Putamen (tissue), 1 donor: Measurements from ENCODE around the gene DGUOK.

Experiments
- DNase-seq: peaks from one replicate; pipeline ENCODE4 v3.0.0-alpha.2; 2016; ENCODE audit warnings: low spot score

The DGUOK gene

DNA sequence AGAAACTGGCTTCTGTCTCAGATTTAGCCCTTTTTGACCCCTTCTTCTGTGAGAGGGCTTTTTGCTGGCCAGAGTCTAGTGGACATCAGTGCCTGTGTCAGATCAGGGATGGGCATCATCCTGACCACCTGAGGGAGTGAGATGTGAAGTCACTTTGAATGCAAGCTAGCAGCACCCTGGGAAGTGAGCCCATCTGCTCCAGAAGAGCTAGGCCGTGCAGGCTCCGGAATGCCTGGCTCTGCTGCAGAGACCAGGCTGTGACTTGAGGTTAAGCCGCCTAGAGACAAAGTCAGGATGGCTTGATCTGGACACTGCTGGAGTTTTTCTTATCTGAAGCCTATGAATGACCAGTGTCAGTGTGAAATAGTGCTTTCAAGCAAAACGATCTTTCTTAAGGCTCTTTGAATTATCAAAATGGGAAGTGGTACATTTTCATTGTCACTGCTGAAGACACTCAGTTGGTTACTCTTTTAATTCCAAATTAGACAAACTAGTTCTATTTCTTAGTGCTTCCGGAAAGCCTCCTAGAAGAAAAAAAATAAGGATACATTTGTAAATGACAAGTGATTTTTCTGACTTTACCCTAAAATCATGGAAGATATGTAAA is 20.8 kb downstream of the DGUOK start:
- DNase-seq = no peak

DNA sequence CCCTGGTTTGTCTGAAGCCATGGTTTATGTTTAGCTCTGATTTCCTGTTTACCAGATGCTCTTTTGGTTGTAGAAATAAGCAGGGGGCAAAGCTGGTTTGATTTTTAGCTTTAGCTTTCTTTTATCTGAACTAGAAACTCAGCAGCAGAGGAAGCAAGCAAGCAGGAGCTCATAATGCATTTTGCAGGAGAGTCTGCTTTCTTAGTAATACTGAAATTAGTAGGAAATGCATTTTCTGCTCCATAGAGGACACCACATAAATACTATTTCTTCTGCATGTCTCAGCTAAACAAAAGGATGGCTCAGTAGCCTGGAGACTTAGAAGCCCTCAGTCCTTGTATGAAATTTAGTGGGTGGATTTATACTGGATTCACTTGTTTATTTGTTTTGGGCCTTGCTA is 23.1 kb downstream of the DGUOK start:
- DNase-seq = no peak

DNA sequence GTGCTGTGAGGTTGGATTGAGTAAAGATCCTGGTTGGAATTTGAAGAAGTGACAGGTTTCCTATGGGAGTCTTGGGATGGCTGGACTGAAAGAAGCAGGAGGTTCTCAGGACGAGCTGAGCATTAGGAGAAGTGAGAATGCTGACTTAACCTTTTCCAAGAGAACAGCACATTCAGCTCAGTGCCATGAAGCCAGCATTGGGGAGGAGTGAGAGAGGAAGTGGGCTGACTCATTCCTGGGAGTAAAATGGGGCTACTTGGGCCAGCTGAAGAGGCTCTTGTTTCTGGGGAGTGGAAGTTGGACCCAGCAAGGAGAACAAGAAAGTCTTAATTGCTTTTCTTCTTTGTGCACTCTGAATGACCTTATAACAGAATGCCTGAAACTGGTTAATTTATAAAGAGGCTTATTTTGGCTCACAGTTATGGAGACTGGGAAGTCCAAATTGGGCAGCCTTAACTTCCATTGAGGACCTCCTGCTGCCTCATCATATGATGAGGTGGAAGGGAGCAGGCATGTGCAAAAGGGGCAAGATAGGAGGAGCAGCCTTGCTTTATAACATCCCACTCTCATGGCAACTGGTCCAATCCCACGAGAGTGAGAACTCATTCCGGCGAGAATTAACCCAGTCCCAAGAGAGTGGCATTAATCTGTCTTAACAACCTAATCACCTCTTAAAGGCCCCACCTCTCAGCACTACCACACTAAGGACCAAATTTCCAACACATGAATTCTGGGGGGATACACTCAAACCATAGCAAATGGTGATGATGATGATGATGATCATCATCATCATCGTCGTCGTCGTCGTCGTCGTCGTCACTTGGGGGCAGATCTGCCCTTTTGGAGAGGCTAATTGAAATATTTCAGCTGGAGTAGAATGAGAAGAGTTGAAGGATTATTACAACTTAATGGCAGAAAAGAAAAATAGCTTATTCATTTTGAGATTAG is 26.1 kb downstream of the DGUOK start:
- no peak for DNase-seq

GRCh38 chr2:73956218-73956865 is 29.7 kb downstream of the DGUOK start:
- DNase-seq = no peak

DNA sequence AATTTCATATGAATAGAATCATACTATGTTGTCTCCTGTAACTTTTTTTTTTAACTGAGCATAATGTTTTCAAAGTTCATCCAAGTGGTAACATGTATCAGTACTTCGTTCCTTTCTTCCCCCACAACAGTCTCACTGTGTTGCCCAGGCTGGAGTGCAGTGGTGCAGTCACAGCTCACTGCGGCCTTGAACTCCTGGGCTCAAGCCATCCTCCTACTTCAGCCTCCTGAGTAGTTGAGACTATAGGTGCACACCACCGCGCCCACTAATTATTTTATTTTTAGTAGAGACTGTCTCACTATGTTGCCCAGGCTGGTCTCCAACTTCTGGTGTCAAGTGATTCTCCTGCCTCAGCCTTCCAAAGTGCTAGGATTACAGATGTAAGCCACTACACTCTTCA is 34.6 kb downstream of the DGUOK start:
- no peak for DNase-seq

- no peak for DNase-seq
Measured at GRCh38 chr2:73961823-73962615, 35.3 kb downstream of the DGUOK start.

DNA sequence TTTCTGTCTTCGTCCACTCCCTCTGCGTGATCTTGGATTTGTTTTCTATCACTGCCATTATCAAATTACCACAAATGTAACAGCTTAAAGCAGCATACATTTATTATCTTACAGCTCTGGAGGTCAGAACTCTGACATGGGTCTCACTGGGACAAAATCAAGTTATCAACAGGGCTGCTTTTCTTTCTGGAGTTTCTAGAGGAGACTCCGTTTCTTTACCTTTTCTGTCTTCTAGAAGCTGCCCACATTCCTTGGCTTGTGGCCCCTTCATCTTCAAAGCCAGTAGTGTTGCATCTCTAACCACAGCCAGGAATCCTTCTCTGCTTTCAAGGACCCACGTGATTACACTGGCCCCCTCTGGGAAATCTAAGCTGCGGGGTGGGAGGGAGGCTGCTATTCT is 36.1 kb downstream of the DGUOK start:
- DNase-seq = no peak

GRCh38 chr2:73963385-73964120 is 36.9 kb downstream of the DGUOK start:
- no peak for DNase-seq

- DNase-seq = no peak
Measured at GRCh38 chr2:73964223-73964622, 37.5 kb downstream of the DGUOK start.

- DNase-seq = no peak
Measured at GRCh38 chr2:73965053-73965452, 38.4 kb downstream of the DGUOK start.

DNA sequence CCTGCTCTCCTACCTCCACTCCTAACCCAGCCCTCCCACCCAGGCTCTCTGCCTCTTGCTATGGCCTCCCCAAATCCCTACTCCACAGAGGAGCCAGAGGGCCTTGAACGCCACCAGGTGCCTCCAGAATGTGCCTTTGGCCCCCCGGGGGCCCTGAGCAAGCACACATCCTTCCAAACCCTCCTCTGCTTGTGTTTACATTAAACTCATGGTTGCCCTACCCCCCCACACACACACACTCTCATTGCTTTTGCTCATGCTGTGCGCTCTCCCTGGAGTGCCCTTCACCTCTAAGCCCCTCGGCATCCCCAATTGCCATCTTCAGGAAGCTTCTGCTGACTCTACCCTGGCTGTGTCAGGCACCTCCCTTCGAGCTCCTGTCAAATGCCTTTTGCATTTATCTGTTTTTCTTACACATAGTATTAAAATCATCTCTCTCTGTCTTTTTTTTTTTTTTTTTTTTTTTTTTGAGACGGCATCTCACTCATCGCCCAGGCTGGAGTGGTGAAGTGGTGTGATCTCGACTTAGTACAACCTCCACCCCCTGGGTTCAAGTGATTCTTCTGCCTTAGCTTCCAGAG is 41.8 kb downstream of the DGUOK start:
- DNase-seq = no peak

- DNase-seq = no peak
Measured at GRCh38 chr2:73969356-73969755, 42.7 kb downstream of the DGUOK start.

GRCh38 chr2:73970141-73970803 is 43.6 kb downstream of the DGUOK start:
- DNase-seq = no peak

DNA sequence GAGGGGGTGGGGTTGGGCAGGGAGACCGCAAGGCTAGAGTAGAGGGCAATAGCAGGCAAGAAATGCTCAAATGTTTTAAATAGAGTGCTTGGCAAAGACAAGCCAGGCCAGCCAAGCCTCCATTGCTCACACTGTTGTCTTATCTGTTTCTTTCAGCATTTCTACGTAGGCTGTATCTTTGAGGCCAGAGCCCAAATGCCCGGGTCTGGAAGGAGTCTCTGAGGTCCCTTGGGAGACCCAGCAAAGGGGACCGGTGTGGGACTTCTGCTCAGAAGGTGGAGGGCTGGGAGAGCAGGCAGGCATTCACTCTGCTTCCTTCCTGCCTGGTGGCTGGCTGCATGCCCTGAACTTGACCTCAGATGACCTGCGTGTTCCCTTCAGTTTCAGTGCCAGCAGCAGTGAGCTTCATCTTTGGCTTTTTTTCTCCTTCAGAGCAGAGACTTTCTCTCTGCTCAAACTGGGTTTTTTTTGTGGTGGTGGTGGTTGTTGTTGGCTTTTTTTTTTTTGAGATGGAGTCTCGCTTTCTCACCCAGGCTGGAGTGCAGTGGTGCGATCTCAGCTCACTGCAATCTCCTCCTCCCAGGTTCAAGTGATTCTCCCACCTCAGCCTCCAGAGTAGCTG is 44.3 kb downstream of the DGUOK start:
- no peak for DNase-seq

- DNase-seq = no peak
Measured at GRCh38 chr2:73971722-73972121, 45.0 kb downstream of the DGUOK start.

GRCh38 chr2:73972846-73973245 is 46.2 kb downstream of the DGUOK start:
- no peak for DNase-seq

DNA sequence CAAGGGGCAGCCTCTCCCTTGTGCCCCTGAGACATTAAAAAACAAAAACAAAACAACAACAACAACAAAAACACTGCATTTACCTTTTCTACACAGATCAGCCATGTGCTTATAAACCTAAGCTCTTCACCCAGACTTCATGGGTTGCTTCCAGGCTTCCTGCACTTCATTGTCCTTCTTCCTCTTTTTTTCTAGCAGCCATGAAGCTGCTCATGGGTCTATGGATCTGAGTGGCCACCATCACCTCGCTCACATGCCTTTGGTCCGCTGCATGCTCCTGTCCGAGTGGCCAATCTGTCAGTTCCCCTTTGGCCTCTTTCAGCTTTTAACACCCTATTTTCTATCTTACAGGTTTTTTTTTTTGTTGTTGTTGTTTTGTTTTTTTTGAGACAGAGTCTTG is 49.1 kb downstream of the DGUOK start:
- no peak for DNase-seq

GRCh38 chr2:73976803-73977202 is 50.1 kb downstream of the DGUOK start:
- DNase-seq = no peak

DNA sequence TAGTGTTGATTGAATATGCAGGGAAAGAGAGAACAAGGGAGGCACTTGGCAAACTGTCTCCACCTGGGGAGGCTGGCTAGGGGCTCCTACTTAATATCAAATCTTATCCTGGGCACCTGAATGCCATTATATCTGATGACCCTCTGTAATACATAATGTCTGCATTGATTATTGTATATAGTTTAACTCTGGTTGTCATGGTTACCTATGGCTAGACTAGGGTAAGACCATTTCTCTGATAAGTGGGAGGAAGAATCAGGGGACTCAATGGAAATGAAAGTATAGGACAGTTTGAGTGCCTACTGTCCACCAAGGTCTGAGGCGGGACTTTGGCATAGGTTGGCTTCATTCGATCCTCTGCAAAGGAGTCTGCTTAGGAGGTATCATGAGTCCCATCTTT is 50.8 kb downstream of the DGUOK start:
- DNase-seq = no peak

- no peak for DNase-seq
Measured at GRCh38 chr2:73979021-73979420, 52.3 kb downstream of the DGUOK start.
